Stimulated activated CD4-positive, alpha-beta T cell treated with anti-CD3 and anti-CD28 coated beads, Interleukin-2, amount 100 ng/mL, for 4 hours (primary cell): ENCODE results near the gene AIFM1.

ENCODE experiments used
- DNase-seq: peaks from one replicate; pipeline ENCODE4 v3.0.0-alpha.2; 2020; ENCODE audit warnings: low read depth

Gene AIFM1

GRCh38 chrX:130170752-130171445 lies 5.3 kb upstream of the AIFM1 start:
- DNase-seq = peak; percentile 27

- DNase-seq = no peak
These were observed 1.4 kb upstream of the AIFM1 start for GRCh38 chrX:130167040-130167439.

- no peak for DNase-seq
These were observed 799 bp upstream of the AIFM1 start for GRCh38 chrX:130166503-130166777.

- DNase-seq = no peak
These were observed 399 bp downstream of the AIFM1 start for GRCh38 chrX:130165181-130165702.

GRCh38 chrX:130163398-130163797 lies 2.2 kb downstream of the AIFM1 start:
- no peak for DNase-seq

- DNase-seq = no peak
These were observed 3.4 kb downstream of the AIFM1 start for GRCh38 chrX:130162094-130162735.

- DNase-seq = no peak
These were observed 5.9 kb downstream of the AIFM1 start for GRCh38 chrX:130159776-130160175.

GRCh38 chrX:130158311-130158710 lies 7.3 kb downstream of the AIFM1 start:
- DNase-seq = no peak

- no peak for DNase-seq
These were observed 10.1 kb downstream of the AIFM1 start for GRCh38 chrX:130155564-130155963.

- no peak for DNase-seq
These were observed 18.0 kb downstream of the AIFM1 start for GRCh38 chrX:130147631-130148030.

GRCh38 chrX:130145123-130145522 lies 20.5 kb downstream of the AIFM1 start:
- DNase-seq = no peak

GRCh38 chrX:130144509-130144908 lies 21.1 kb downstream of the AIFM1 start:
- no peak for DNase-seq

- no peak for DNase-seq
These were observed 26.0 kb downstream of the AIFM1 start for GRCh38 chrX:130139474-130140201.

- no peak for DNase-seq
These were observed 28.7 kb downstream of the AIFM1 start for GRCh38 chrX:130136961-130137360.

GRCh38 chrX:130136496-130136895 lies 29.1 kb downstream of the AIFM1 start:
- DNase-seq = no peak

GRCh38 chrX:130130990-130131389 lies 34.7 kb downstream of the AIFM1 start:
- no peak for DNase-seq

GRCh38 chrX:130125091-130125874 lies 40.4 kb downstream of the AIFM1 start:
- no peak for DNase-seq

GRCh38 chrX:130124577-130124976 lies 41.1 kb downstream of the AIFM1 start:
- no peak for DNase-seq

- no peak for DNase-seq
These were observed 44.2 kb downstream of the AIFM1 start for GRCh38 chrX:130121505-130121800.

GRCh38 chrX:130120746-130121504 lies 44.7 kb downstream of the AIFM1 start:
- peak; percentile 48 for DNase-seq

- DNase-seq = no peak
These were observed 45.3 kb downstream of the AIFM1 start for GRCh38 chrX:130120321-130120731.
